ENCODE results near the gene RYR1. TPM values are rescaled to one million over a fixed set of nuclear protein-coding genes. Genes with fewer than 3 reads are reported as not detected.

RYR1 gene
- total RNA-seq: 21.1 TPM

GRCh38 chr19:38433268-38433733, at the start of gene RYR1:
TSS of gene RYR1 (plus strand) at chr19:38433691. CDS start at chr19:38433830, 139 bp downstream.
- DNase-seq: no peak

GRCh38 chr19:38383743-38384142, 49.7 kb upstream of the RYR1 start:
- DNase-seq: no peak

- DNase-seq: no peak
Measured at GRCh38 chr19:38384209-38385027, 49.1 kb upstream of the RYR1 start.

- DNase-seq: no peak
Measured at GRCh38 chr19:38385057-38385803, 48.3 kb upstream of the RYR1 start.

- DNase-seq: no peak
Measured at GRCh38 chr19:38385804-38386257, 47.7 kb upstream of the RYR1 start.

- DNase-seq: no peak
Measured at GRCh38 chr19:38386300-38386970, 47.1 kb upstream of the RYR1 start.

GRCh38 chr19:38386971-38387549, 46.4 kb upstream of the RYR1 start:
- DNase-seq: no peak

GRCh38 chr19:38387550-38388348, 45.7 kb upstream of the RYR1 start, which contains the start of gene GGN:
TSS of gene GGN (minus strand) at chr19:38388034. CDS start at chr19:38387261, 773 bp downstream.
- DNase-seq: no peak

- no peak for DNase-seq
Measured at GRCh38 chr19:38388349-38389100, 45.0 kb upstream of the RYR1 start, which contains the start of gene SPRED3. TSS of gene SPRED3 (plus strand) at chr19:38388697. CDS start at chr19:38390303, 1,606 bp downstream.

GRCh38 chr19:38389101-38389925, 44.2 kb upstream of the RYR1 start:
- DNase-seq: no peak

GRCh38 chr19:38389957-38390924, 43.2 kb upstream of the RYR1 start:
- DNase-seq: no peak

- no peak for DNase-seq
Measured at GRCh38 chr19:38391911-38392464, 41.5 kb upstream of the RYR1 start.

- no peak for DNase-seq
Measured at GRCh38 chr19:38392707-38393308, 40.7 kb upstream of the RYR1 start.

GRCh38 chr19:38394488-38394887, 39.0 kb upstream of the RYR1 start:
- DNase-seq: no peak

GRCh38 chr19:38395381-38396114, 37.9 kb upstream of the RYR1 start:
- DNase-seq: no peak

GRCh38 chr19:38399081-38399480, 34.4 kb upstream of the RYR1 start:
- DNase-seq: no peak

GRCh38 chr19:38399537-38399936, 34.0 kb upstream of the RYR1 start:
- no peak for DNase-seq

Data from skin of body (tissue), 2 donors.